Endothelial cell of umbilical vein (primary cell): Measurements from ENCODE around the gene GALNT17.

ENCODE experiments used
- EZH2 ChIP-seq: IDR thresholded peaks from 2 replicates; pipeline ENCODE4 v1.6.1; 2012; ENCODE audit warnings: borderline replicate concordance, low read depth, mild to moderate bottlenecking, moderate library complexity, low read length, inconsistent platforms; ENCODE audit not compliant: severe bottlenecking
- JUN ChIP-seq: IDR thresholded peaks from 2 replicates; pipeline ENCODE4 v1.6.1; 2011; ENCODE audit warnings: borderline replicate concordance, low read depth; ENCODE audit not compliant: insufficient read length, insufficient read depth
- POLR2A ChIP-seq: IDR thresholded peaks from 2 replicates; pipeline ENCODE4 v1.6.1; 2012; ENCODE audit warnings: low read depth, mild to moderate bottlenecking, control low read depth, low read length
- TF ChIP-seq, protein P1 (sequence below), 2 donors: IDR thresholded peaks; 1 replicate in 1 of 2; 2 replicates in 1 of 2; pipeline ENCODE4 v1.5.1; 2011; ENCODE audit warnings: low read length in 2 of 2, mild to moderate bottlenecking in 2 of 2, moderate library complexity in 2 of 2, control low read depth in 1 of 2, inconsistent platforms in 1 of 2, low read depth in 1 of 2; ENCODE audit not compliant: insufficient read depth in 1 of 2; ENCODE audit errors: extremely low read depth in 1 of 2
- TF ChIP-seq, protein P2 (sequence below): IDR thresholded peaks from 2 replicates; pipeline ENCODE4 v1.6.1; 2011; ENCODE audit not compliant: insufficient read depth, insufficient read length

- TF ChIP-seq, protein P1, sequence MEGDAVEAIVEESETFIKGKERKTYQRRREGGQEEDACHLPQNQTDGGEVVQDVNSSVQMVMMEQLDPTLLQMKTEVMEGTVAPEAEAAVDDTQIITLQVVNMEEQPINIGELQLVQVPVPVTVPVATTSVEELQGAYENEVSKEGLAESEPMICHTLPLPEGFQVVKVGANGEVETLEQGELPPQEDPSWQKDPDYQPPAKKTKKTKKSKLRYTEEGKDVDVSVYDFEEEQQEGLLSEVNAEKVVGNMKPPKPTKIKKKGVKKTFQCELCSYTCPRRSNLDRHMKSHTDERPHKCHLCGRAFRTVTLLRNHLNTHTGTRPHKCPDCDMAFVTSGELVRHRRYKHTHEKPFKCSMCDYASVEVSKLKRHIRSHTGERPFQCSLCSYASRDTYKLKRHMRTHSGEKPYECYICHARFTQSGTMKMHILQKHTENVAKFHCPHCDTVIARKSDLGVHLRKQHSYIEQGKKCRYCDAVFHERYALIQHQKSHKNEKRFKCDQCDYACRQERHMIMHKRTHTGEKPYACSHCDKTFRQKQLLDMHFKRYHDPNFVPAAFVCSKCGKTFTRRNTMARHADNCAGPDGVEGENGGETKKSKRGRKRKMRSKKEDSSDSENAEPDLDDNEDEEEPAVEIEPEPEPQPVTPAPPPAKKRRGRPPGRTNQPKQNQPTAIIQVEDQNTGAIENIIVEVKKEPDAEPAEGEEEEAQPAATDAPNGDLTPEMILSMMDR (IDR thresholded peaks at IDR 0.05; ENCODE audit: extremely low read depth in 1 of 2, insufficient read depth in 1 of 2, low read depth in 1 of 2, low read length in 2 of 2) = no peak
- TF ChIP-seq, protein P2, sequence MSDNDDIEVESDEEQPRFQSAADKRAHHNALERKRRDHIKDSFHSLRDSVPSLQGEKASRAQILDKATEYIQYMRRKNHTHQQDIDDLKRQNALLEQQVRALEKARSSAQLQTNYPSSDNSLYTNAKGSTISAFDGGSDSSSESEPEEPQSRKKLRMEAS = no peak
- TF ChIP-seq EZH2 (no peak), POLR2A (no peak), JUN (no peak)
Measured at GRCh38 chr7:71298378-71298777, 166.4 kb downstream of the GALNT17 start.
